ENCODE data around the gene NANOS3. TPM values are rescaled to one million over a fixed set of nuclear protein-coding genes. Genes with fewer than 3 reads are reported as not detected.

The NANOS3 gene
- total and polyA plus RNA-seq, 10 of the 15 experiments (the other 5 are each of a cell fraction or from before 2014, with no cell fraction given): 0.31 to 1.7 (median 0.81) TPM

- H3K9me3 ChIP-seq (replicated peaks; ENCODE audit: control insufficient read depth, insufficient read depth, low read length): peaks cover 7% of the 10 kb centered on the region
- peak; percentile 98 for ATAC-seq
- BruUV-seq (replicated peaks): no TSS peak
- DNase-seq (ENCODE audit: low read depth, low spot score): peak; percentile 25
- H3K9ac ChIP-seq (ENCODE audit: control insufficient read depth, insufficient read depth, low read length): no peak overlapping the region
- intact Hi-C loops (cut with micrococcal nuclease; ENCODE audit: unreplicated experiment): no loop called here
- WGBS (ENCODE audit: insufficient coverage, insufficient replicate concordance, low lambda C conversion rate, missing lambda C conversion rate): 56% methylated on average over 2 of the region's 2 CpGs
- in situ Hi-C loops (cut with MboI): no loop called here
- no peaks in the 10 kb centered on the region for H3K27me3 ChIP-seq (replicated peaks in 1 of 2; ENCODE audit: control insufficient read depth in 2 of 2, insufficient read depth in 2 of 2, low read length in 1 of 2)
- FAIRE-seq: peak; percentile 80
- H2AFZ ChIP-seq (ENCODE audit: control insufficient read depth, low read depth, low read length): peak overlapping the region; percentile 16; the same call in 1 of the 2 replicates
- no peak overlapping the region for H3K27ac ChIP-seq (ENCODE audit: control insufficient read depth, insufficient read depth)
- no peaks in the 10 kb centered on the region for H4K20me1 ChIP-seq (ENCODE audit: control insufficient read depth, insufficient read depth)
- peaks cover 6 to 11% of the 10 kb centered on the region in 2 experiments; a peak in 3 of 4 replicates for H3K36me3 ChIP-seq (ENCODE audit: control insufficient read depth in 2 of 2, insufficient read depth in 2 of 2, low read length in 1 of 2)
- POLR2A ChIA-PET: interaction anchor here (0.7 kb wide), 1 partner anchor 10 kb away, joined by 3 read pairs; no protein-coding TSS in a partner anchor
- CTCF ChIA-PET: interaction anchor here (0.7 to 1.4 kb wide), 6 partner anchors 12 to 215 kb away, joined by 3 to 7 read pairs (median 3); partner anchors contain the start of gene ASF1B
- RAD21 ChIA-PET (ENCODE audit: unreplicated experiment): no interaction called here
- no peak overlapping the region for H3K4me3 ChIP-seq
- SMC1A ChIA-PET (ENCODE audit: uncharacterized antibody, unreplicated experiment): interaction anchor here (1.2 kb wide), 1 partner anchor 121 kb away, joined by 3 read pairs; no protein-coding TSS in a partner anchor
- H3K4me2 ChIP-seq (ENCODE audit: control insufficient read depth, insufficient read depth): no peak overlapping the region
- no peaks in the 10 kb centered on the region for H3K79me2 ChIP-seq (ENCODE audit: control insufficient read depth, insufficient read depth, low read length)
- no peaks in the 10 kb centered on the region for H3K4me1 ChIP-seq (ENCODE audit: control insufficient read depth, insufficient read depth, low read length)
- TF ChIP-seq POU2F2 (IDR thresholded peaks at IDR 0.05; ENCODE audit: borderline replicate concordance, low read depth, low read length): no peak
- TF ChIP-seq USF2 (IDR thresholded peaks at IDR 0.05; ENCODE audit: borderline replicate concordance, low read depth, low read length): peak; percentile 55
- TF ChIP-seq SIX5 (IDR thresholded peaks at IDR 0.05; ENCODE audit: low read depth, low read length, severe bottlenecking): peak; percentile 80
- TF ChIP-seq RUNX3 (IDR thresholded peaks at IDR 0.05; ENCODE audit: low read length): peak; percentile 20; the same call in 1 of the 2 replicates
- peak; percentile 82 for TF ChIP-seq GABPA (IDR thresholded peaks at IDR 0.05; ENCODE audit: low read depth)
- TF ChIP-seq CREM (IDR thresholded peaks at IDR 0.05; ENCODE audit: low read depth): peak; percentile 60
- no peak for TF ChIP-seq CEBPZ (IDR thresholded peaks at IDR 0.05; ENCODE audit: low read depth, low read length)
- no peak for TF ChIP-seq LARP7 (IDR thresholded peaks at IDR 0.05)
- 0 out of 2 replicates have a peak, but pooled peaks have one; percentile 33 for TF ChIP-seq NFYB (IDR thresholded peaks at IDR 0.05; ENCODE audit: insufficient read depth, low read depth, low read length)
- TF ChIP-seq RAD51 (IDR thresholded peaks at IDR 0.05): peak; percentile 57; the same call in 1 of the 2 replicates
- peak; percentile 52 for TF ChIP-seq ATF7 (IDR thresholded peaks at IDR 0.05; ENCODE audit: low read depth)
- TF ChIP-seq NRF1 (conservative IDR thresholded peaks at IDR 0.05; ENCODE audit: low read depth, low read length): no peak
- TF ChIP-seq ATF3 (IDR thresholded peaks at IDR 0.05; ENCODE audit: borderline replicate concordance, extremely low read depth, low read depth, low read length): peak; percentile 81
- TF ChIP-seq SMARCA5 (IDR thresholded peaks at IDR 0.05): no peak
- no peak for TF ChIP-seq ZNF207 (IDR thresholded peaks at IDR 0.05; ENCODE audit: borderline replicate concordance)
- TF ChIP-seq SPI1 (IDR thresholded peaks at IDR 0.05; ENCODE audit: borderline replicate concordance, insufficient read depth, low read depth, low read length): peak; percentile 26; the same call in 1 of the 2 replicates
- peak; percentile 73 for TF ChIP-seq CREB1 (IDR thresholded peaks at IDR 0.05; ENCODE audit: low read depth)
- no peak for TF ChIP-seq PKNOX1 (IDR thresholded peaks at IDR 0.05)
Measured at GRCh38 chr19:13920940-13921747, 44.2 kb downstream of the NANOS3 start.
